Sciatic nerve (tissue), 2 donors: Measurements from ENCODE around the gene EIF2B2. TPM values are rescaled to one million over a fixed set of nuclear protein-coding genes. Genes with fewer than 3 reads are reported as not detected.
"Not testable (repeated sequence)": the region's sequence is repeated elsewhere in the genome, so short reads cannot be mapped to it uniquely, and the experiment has no call there.

Experiments
- ATAC-seq: fragments of 200-7000 bp; cut with Tn5 transposase; one replicate; pipeline ENCODE4 v1.9.1; 2020; ENCODE audit warnings: mild to moderate bottlenecking, moderate library complexity
- DNase-seq: peaks from one replicate; pipeline ENCODE4 v3.0.0-alpha.2; 2020; ENCODE audit warnings: low spot score
- intact Hi-C: fragments of 100-400 bp; cut with DNase I; formaldehyde crosslinking; loops from one replicate; pipeline ENCODE4 v1.14.2; 2022
- total RNA-seq: library from RNA; stranded (reverse); fragmentation: NEBNext Ultra II Directional; extraction: Animal tissue kit (Norgen Biotek cat#: 25700); gene quantifications from one replicate; pipeline ENCODE4 v1.2.1, GENCODE V29; 2021
- donor health status: DM: no; HTN: no; CAD: no.
- donor health status: DM: no; HTN: no; CAD: no.

The EIF2B2 gene
- total RNA-seq, 1 donor from 2014 or later = 30.8 TPM

GRCh38 chr14:74984236-74985027 is 18.3 kb upstream of the EIF2B2 start:
- ATAC-seq (peak; percentile 57), DNase-seq (no peak)
- intact Hi-C loops = no loop called here

GRCh38 chr14:74985028-74985310 is 17.8 kb upstream of the EIF2B2 start:
- intact Hi-C loops = no loop called here
- DNase-seq (no peak), ATAC-seq (peak; percentile 46)

GRCh38 chr14:74985806-74986205 is 16.9 kb upstream of the EIF2B2 start:
- DNase-seq (no peak), ATAC-seq (no peak)
- intact Hi-C loops = no loop called here

- intact Hi-C loops = no loop called here
- DNase-seq (no peak), ATAC-seq (no peak)
Measured at GRCh38 chr14:74988131-74988530, 14.6 kb upstream of the EIF2B2 start.

- intact Hi-C loops = no loop called here
- ATAC-seq (no peak), DNase-seq (no peak)
Measured at GRCh38 chr14:74988993-74989392, 13.7 kb upstream of the EIF2B2 start.

GRCh38 chr14:74994182-74994581 is 8.5 kb upstream of the EIF2B2 start:
- intact Hi-C loops, DNase-seq: not testable (repeated sequence)

GRCh38 chr14:74995781-74996180 is 6.9 kb upstream of the EIF2B2 start:
- DNase-seq, intact Hi-C loops, ATAC-seq: not testable (repeated sequence)

More at GRCh38 chr14:74994182-74994581, 8.5 kb upstream of the EIF2B2 start:
- not testable (repeated sequence) for ATAC-seq

- DNase-seq = no peak
- no peak for ATAC-seq
- intact Hi-C loops = no loop called here
Measured at GRCh38 chr14:75001261-75001660, 1.5 kb upstream of the EIF2B2 start.

- ATAC-seq (no peak), DNase-seq (no peak)
- intact Hi-C loops = no loop called here
Measured at GRCh38 chr14:75001899-75002298, 822 bp upstream of the EIF2B2 start.

- peak; percentile 59 for DNase-seq
- intact Hi-C loops = no loop called here
- peak; percentile 26 for ATAC-seq
Measured at GRCh38 chr14:75003250-75004027, 718 bp downstream of the EIF2B2 start.

- no peak for DNase-seq
- intact Hi-C loops = no loop called here
- ATAC-seq = no peak
Measured at GRCh38 chr14:75005357-75005756, 2.6 kb downstream of the EIF2B2 start.

- ATAC-seq (no peak), DNase-seq (no peak)
- intact Hi-C loops = no loop called here
Measured at GRCh38 chr14:75009176-75009575, 6.5 kb downstream of the EIF2B2 start.

- intact Hi-C loops = no loop called here
- ATAC-seq (no peak), DNase-seq (no peak)
Measured at GRCh38 chr14:75010472-75011093, 7.9 kb downstream of the EIF2B2 start.

- peak; percentile 77 for ATAC-seq
- DNase-seq = no peak
- intact Hi-C loops = no loop called here
Measured at GRCh38 chr14:75011356-75011994, 8.8 kb downstream of the EIF2B2 start.

- DNase-seq (no peak), ATAC-seq (peak; percentile 46)
- intact Hi-C loops = no loop called here
Measured at GRCh38 chr14:75013290-75013689, 10.6 kb downstream of the EIF2B2 start.

GRCh38 chr14:75015496-75015895 is 12.8 kb downstream of the EIF2B2 start:
- DNase-seq (no peak), ATAC-seq (no peak)
- intact Hi-C loops = no loop called here

GRCh38 chr14:75016815-75017214 is 14.1 kb downstream of the EIF2B2 start:
- ATAC-seq = no peak
- DNase-seq = no peak
- intact Hi-C loops = no loop called here

- intact Hi-C loops = no loop called here
- ATAC-seq (no peak), DNase-seq (no peak)
Measured at GRCh38 chr14:75018694-75019093, 16.0 kb downstream of the EIF2B2 start.

- intact Hi-C loops = no loop called here
- ATAC-seq = no peak
- no peak for DNase-seq
Measured at GRCh38 chr14:75022655-75023054, 19.9 kb downstream of the EIF2B2 start.

- intact Hi-C loops = no loop called here
- DNase-seq = no peak
- no peak for ATAC-seq
Measured at GRCh38 chr14:75023108-75023507, 20.4 kb downstream of the EIF2B2 start.
